GM12875 (cell line): ENCODE data around the gene DDR1.
"Not testable (repeated sequence)": the region's sequence is repeated elsewhere in the genome, so short reads cannot be mapped to it uniquely, and the experiment has no call there.

Experiments used
- H3K4me3 ChIP-seq: one replicate; pipeline ENCODE4 v1.5.1; 2011; ENCODE audit warnings: low read depth, low read length, control low read depth
- CTCF ChIP-seq: IDR thresholded peaks from 2 replicates; pipeline ENCODE4 v1.5.1; 2011; ENCODE audit warnings: low read depth, mild to moderate bottlenecking, control low read depth, inconsistent platforms, low read length, moderate library complexity, borderline replicate concordance; ENCODE audit not compliant: insufficient read depth

The DDR1 gene

DNA sequence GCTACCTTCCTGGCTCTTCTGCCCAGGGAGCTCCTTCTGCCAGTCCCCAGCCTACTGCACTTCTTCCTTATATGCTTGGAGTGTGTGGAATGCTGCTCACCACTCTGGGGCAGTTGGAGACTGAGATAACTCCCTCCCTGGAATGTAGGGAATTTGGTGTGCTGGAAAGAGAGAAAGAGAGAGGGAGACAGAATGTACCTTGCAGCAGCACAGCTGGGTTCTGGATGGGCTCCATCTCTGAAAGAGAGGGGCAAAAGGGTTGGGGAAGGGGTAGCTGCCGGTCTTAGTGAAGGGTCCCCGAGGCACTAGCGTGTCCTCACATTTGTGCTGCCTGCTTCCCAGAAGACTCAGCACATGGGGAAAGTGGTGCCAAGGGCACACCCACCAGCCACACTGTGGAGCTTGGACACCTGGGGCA lies 40.2 kb upstream of the DDR1 start:
- no peak for TF ChIP-seq CTCF
- H3K4me3 ChIP-seq: no peak overlapping the region

DNA sequence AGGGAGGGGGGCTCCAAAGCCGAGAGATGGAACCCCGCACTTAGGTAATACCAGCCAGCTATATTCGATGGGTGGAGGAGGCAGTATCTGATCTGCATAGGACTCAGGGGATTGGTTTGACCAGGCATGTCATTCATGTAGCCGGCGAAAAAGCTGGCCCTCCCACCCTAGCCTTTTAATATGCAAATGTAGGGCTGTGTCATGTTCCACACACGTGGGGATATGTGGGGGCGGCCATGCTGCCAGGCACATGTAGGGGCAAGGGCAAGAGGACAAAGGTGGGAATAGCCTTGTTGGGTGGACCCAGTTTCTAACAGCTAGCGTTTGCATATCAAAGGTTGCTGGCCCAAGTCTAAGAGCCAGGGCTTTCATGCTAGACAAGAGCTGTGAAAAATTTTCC lies 39.1 kb upstream of the DDR1 start:
- H3K4me3 ChIP-seq: no peak overlapping the region
- no peak for TF ChIP-seq CTCF

GRCh38 chr6:30847421-30847970 lies 36.8 kb upstream of the DDR1 start:
- no peak for TF ChIP-seq CTCF
- no peak overlapping the region for H3K4me3 ChIP-seq

GRCh38 chr6:30847971-30848436 lies 36.3 kb upstream of the DDR1 start:
- TF ChIP-seq CTCF: no peak
- no peak overlapping the region for H3K4me3 ChIP-seq

- no peak for TF ChIP-seq CTCF
- no peak overlapping the region for H3K4me3 ChIP-seq
Observed at GRCh38 chr6:30849903-30850651, 34.2 kb upstream of the DDR1 start.

GRCh38 chr6:30852459-30852858 lies 31.9 kb upstream of the DDR1 start:
- H3K4me3 ChIP-seq: not testable (repeated sequence)

GRCh38 chr6:30854285-30855040 lies 29.9 kb upstream of the DDR1 start:
- no peak for TF ChIP-seq CTCF
- no peak overlapping the region for H3K4me3 ChIP-seq
